SU-DHL-6 (cell line): ENCODE results near the gene RERGL.

Experiments
- H2AFZ ChIP-seq: fragments of 200-600 bp; sonication (generic); 2 replicates; pipeline ENCODE4 v1.6.1; 2014; ENCODE audit warnings: low read depth, mild to moderate bottlenecking, moderate library complexity, mixed read lengths, antibody characterized with exemption, low read length; ENCODE audit not compliant: severe bottlenecking
- H3F3A ChIP-seq: fragments of 200-600 bp; shearing (Covaris generic); 2 replicates; pipeline ENCODE4 v1.6.0; 2016; ENCODE audit warnings: antibody characterized with exemption, mild to moderate bottlenecking; ENCODE audit not compliant: insufficient read depth
- H3K27ac ChIP-seq: fragments of 200-600 bp; sonication (generic); 2 replicates; pipeline ENCODE4 v1.5.1; 2016; ENCODE audit warnings: low read depth, mild to moderate bottlenecking, low read length, moderate library complexity, mixed read lengths
- H3K27me3 ChIP-seq: fragments of 200-600 bp; sonication (generic), shearing (Covaris generic); 2 replicates; pipeline ENCODE4 v1.6.0; 2014; ENCODE audit warnings: mild to moderate bottlenecking, low read length
- H3K36me3 ChIP-seq: fragments of 200-600 bp; sonication (generic); 2 replicates; pipeline ENCODE4 v1.6.1; 2014; ENCODE audit warnings: mild to moderate bottlenecking, low read length, mixed read lengths
- H3K4me2 ChIP-seq: fragments of 300-600, 200-600 bp; shearing (Covaris generic), sonication (generic); 2 replicates; pipeline ENCODE4 v1.6.0; 2014; ENCODE audit warnings: low read length, low read depth, mild to moderate bottlenecking; ENCODE audit not compliant: poor library complexity, severe bottlenecking
- H3K4me3 ChIP-seq: fragments of 200-600 bp; sonication (generic); 2 replicates; pipeline ENCODE4 v1.5.1; 2014; ENCODE audit warnings: antibody characterized with exemption, low read length, mild to moderate bottlenecking, mixed read lengths; ENCODE audit not compliant: insufficient read depth, poor library complexity, severe bottlenecking
- H3K79me2 ChIP-seq: fragments of 200-600 bp; sonication (generic); 2 replicates; pipeline ENCODE4 v1.6.1; 2014; ENCODE audit warnings: mild to moderate bottlenecking, low read length, moderate library complexity; ENCODE audit not compliant: insufficient read depth
- H3K9ac ChIP-seq: fragments of 200-600 bp; sonication (generic); 2 replicates; pipeline ENCODE4 v1.7.0; 2014; ENCODE audit warnings: mild to moderate bottlenecking, low read length
- H3K9me2 ChIP-seq: fragments of 200-600 bp; sonication (generic); replicated peaks from 2 replicates; pipeline ENCODE4 v1.6.1; 2014; ENCODE audit warnings: low read length; ENCODE audit not compliant: insufficient read depth
- H3K9me3 ChIP-seq: fragments of 200-600 bp; sonication (generic); 2 replicates; pipeline ENCODE4 v1.6.1; 2014; ENCODE audit warnings: low read length, mixed read lengths; ENCODE audit not compliant: insufficient read depth
- H4K20me1 ChIP-seq: fragments of 200-600 bp; sonication (generic); 2 replicates; pipeline ENCODE4 v1.6.1; 2014; ENCODE audit warnings: low read depth, mild to moderate bottlenecking, antibody characterized with exemption, low read length, moderate library complexity, mixed read lengths
- CTCF ChIP-seq: fragments of 200-600 bp; sonication (generic); IDR thresholded peaks from one replicate; pipeline ENCODE4 v1.5.1; 2017; ENCODE audit warnings: antibody characterized with exemption, mild to moderate bottlenecking, low read length, moderate library complexity; ENCODE audit not compliant: insufficient read depth, poor library complexity, severe bottlenecking
- EZH2phosphoT487 ChIP-seq: fragments of 200-600 bp; sonication (generic), shearing (Covaris generic); conservative IDR thresholded peaks from 2 replicates; pipeline ENCODE4 v1.6.1; 2018; ENCODE audit warnings: mild to moderate bottlenecking, antibody characterized with exemption, low read length, moderate library complexity, mixed read lengths

RERGL gene

GRCh38 chr12:18090093-18090492 is at the start of gene RERGL:
Gene RERGL, minus strand, starts transcription at chr12:18090193. Its CDS starts 53 bp downstream, at chr12:18090140.
- H3K36me3 ChIP-seq, result no peaks in the 10 kb centered on the region; the same call in 1 of the 2 replicates
- H3K27ac ChIP-seq, result no peak within 1 kb of the TSS
- no peaks in the 10 kb centered on the region for H3K9me3 ChIP-seq
- H3K9ac ChIP-seq, result no peak within 1 kb of the TSS
- H3K79me2 ChIP-seq, result no peaks in the 10 kb centered on the region
- H3K4me3 ChIP-seq, result no peak within 1 kb of the TSS
- H3F3A ChIP-seq, result no peaks in the 10 kb centered on the region
- no peaks in the 10 kb centered on the region for H4K20me1 ChIP-seq
- no peaks in the 10 kb centered on the region for H3K27me3 ChIP-seq
- H3K4me2 ChIP-seq, result no peak within 1 kb of the TSS
- no peaks in the 10 kb centered on the region for H3K9me2 ChIP-seq
- TF ChIP-seq CTCF (no peak), EZH2phosphoT487 (no peak)
- H2AFZ ChIP-seq, result no peak within 1 kb of the TSS

- H3K9ac ChIP-seq, result no peak overlapping the region
Measured at GRCh38 chr12:18139254-18139653, 49.3 kb upstream of the RERGL start.

GRCh38 chr12:18135509-18135908 is 45.5 kb upstream of the RERGL start:
- no peaks in the 10 kb centered on the region for H3K9me3 ChIP-seq
- H3K36me3 ChIP-seq, result no peaks in the 10 kb centered on the region
- no peaks in the 10 kb centered on the region for H3F3A ChIP-seq
- no peaks in the 10 kb centered on the region for H3K79me2 ChIP-seq
- no peak overlapping the region for H2AFZ ChIP-seq
- H4K20me1 ChIP-seq, result no peaks in the 10 kb centered on the region
- no peak overlapping the region for H3K27ac ChIP-seq
- no peaks in the 10 kb centered on the region for H3K27me3 ChIP-seq
- no peaks in the 10 kb centered on the region for H3K9me2 ChIP-seq
- H3K4me2 ChIP-seq, result no peak overlapping the region
- TF ChIP-seq EZH2phosphoT487 (no peak), CTCF (no peak)
- no peak overlapping the region for H3K9ac ChIP-seq
- no peak overlapping the region for H3K4me3 ChIP-seq

More at GRCh38 chr12:18139254-18139653, 49.3 kb upstream of the RERGL start:
- no peaks in the 10 kb centered on the region for H3K27me3 ChIP-seq
- H2AFZ ChIP-seq, result peak overlapping the region; percentile 31
- H3K4me2 ChIP-seq, result peak overlapping the region; percentile 26
- no peaks in the 10 kb centered on the region for H3K9me3 ChIP-seq
- no peaks in the 10 kb centered on the region for H3K36me3 ChIP-seq
- TF ChIP-seq EZH2phosphoT487 (no peak), CTCF (no peak)
- H3K79me2 ChIP-seq, result no peaks in the 10 kb centered on the region
- H3K4me3 ChIP-seq, result no peak overlapping the region
- H4K20me1 ChIP-seq, result no peaks in the 10 kb centered on the region
- H3F3A ChIP-seq, result no peaks in the 10 kb centered on the region
- H3K27ac ChIP-seq, result peak overlapping the region; percentile 8; the same call in 1 of the 2 replicates
- no peaks in the 10 kb centered on the region for H3K9me2 ChIP-seq
